Measurements from ENCODE around the gene NCKAP5L.

NCKAP5L gene

GRCh38 chr12:49744363-49744885 lies 83.8 kb downstream of the NCKAP5L start:
- no peak for DNase-seq (ENCODE audit: low read depth in 1 of 2, low spot score in 1 of 2)

GRCh38 chr12:49741882-49742620 lies 86.2 kb downstream of the NCKAP5L start:
- DNase-seq (ENCODE audit: low read depth in 1 of 2, low spot score in 1 of 2) = peak; percentile 70 to 84
